ENCODE results near the gene SLC17A9.
A peak's percentile ranks its signal among the peaks of the same experiment; 100 is the strongest.

Gene SLC17A9

DNA sequence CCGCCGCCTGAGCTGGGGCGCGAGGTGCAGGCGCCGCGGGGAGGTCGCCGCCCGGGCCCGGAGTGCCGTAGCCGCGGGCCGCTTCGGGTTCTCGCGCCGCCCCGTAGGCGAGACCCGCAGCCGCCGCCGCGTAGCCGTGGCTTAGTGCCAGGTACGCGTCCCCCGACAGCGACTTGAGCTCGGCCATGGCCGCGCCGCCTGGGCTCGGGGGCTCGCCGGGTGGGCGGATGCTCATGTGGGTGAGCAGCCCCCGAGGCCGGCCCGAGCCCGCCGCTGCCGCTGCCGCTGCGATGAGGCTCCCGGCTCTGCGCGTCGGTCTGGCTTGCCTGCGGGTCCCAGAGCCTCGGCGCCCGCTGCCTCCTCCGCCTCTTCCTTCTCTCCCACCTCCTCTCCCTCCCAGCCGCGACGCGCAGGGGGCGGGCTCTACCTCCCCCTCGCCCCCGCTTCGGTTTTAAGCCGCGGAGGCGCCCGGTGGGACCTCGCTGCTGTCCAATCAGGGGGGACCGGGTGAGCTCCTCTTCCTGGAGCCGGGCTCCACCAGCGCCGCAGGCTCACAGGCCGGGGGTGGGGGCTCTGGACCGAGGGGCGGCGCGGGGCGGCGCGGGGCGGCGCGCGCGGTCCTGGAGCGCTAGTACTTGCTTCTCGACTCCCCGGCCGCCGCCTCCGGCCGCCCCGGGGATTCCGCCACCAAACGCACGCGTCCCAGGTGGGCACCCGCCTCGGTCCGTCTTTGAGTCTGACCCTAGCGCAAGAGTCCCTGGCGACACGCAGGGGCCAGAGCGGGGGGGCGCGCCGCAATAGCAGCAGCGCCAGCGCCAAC is 54.2 kb downstream of the SLC17A9 start, which contains the start of gene BHLHE23:
TSS of gene BHLHE23 (minus strand) at position 425 of the 820 bp plus-strand sequence. CDS start at position 235, 190 bp downstream.
- peak; percentile 18 for DNase-seq

DNA sequence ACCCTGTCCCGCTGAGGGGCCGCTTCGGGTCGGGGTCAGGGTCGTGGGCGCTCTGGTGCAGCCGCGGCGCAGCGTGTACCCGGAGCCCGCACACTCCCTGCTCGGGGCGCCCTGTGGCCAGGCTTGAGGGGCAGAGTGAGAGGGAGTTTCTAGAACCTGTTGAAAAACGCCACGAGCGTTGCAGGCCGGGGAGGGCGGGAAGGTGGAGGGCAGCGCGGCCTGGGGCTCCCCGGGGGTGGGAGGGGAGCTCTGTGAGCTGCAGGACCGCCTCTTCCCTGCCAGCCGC is 54.8 kb downstream of the SLC17A9 start:
- DNase-seq, result no peak

GRCh38 chr20:63007646-63008488 is 55.4 kb downstream of the SLC17A9 start:
- DNase-seq, result no peak

- DNase-seq, result no peak
These were observed 56.1 kb downstream of the SLC17A9 start for GRCh38 chr20:63008541-63009044.

DNA sequence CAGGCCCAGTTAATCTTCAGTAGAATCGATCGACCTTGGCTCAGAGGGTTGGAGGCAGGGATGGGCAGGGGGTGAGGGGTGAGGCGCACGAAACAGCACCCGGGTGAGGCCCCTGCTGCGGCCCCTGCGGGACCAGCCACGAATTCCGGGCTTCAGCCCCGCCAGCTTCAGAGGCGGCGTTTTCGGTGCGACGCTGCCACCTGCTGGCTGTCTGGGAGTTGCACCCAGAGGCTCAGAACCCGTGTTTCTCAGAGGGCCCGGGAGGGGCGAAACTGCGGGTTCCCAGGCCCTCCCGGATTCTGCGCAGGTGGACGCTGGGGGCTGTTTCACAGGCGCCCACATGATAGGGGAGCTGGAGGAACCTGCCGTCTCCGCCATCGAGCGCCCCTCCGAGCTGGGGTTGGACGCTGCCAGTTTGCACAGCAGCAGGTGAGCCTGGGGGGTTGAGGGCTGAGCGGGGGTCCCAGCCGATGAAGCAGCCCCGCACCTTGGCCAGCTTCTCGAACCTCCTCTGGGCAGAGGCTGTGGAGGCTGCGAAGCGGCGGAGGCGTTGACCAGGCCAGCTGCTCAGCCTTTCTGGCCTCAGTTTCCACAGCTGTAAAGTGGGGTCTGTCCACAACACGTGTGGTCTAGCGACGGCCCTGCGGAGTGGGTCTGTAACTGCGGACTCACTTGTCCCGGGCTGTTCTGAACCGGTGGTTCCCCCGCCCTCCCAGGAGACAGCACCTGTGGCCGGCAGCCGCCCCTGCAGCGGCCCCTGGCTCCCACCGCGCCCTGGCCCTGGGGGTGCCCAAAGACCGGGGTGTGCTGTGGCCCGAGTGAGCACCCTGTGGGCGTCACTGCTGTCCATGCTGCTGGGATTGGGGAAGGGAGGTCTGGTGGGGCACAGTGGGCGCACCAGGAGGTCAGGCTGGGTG is 56.8 kb downstream of the SLC17A9 start:
- DNase-seq, result peak; percentile 90

- peak; percentile 75 for DNase-seq
These were observed 57.7 kb downstream of the SLC17A9 start for GRCh38 chr20:63009988-63010769.

DNA sequence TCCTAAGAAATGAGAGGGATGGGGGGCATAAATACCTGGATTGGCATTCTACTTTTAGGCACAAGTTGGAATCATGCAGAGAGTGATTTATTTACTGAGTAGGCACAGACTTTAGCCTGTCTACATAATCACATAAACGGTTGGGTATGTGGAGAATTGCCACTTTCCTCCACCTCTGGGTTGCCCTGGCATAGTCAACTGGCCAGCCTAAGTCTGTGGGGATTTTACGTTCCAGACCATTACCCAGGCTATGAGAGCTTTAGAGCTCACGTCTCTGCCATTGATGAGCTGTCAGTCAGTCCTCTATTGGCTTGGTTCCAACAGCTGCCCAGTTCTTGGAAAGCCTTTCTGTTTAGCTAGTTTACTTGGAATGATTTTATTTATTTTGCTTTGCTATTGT is 59.3 kb downstream of the SLC17A9 start:
- no peak for DNase-seq

- no peak for DNase-seq
These were observed 60.7 kb downstream of the SLC17A9 start for GRCh38 chr20:63013207-63013606.

DNA sequence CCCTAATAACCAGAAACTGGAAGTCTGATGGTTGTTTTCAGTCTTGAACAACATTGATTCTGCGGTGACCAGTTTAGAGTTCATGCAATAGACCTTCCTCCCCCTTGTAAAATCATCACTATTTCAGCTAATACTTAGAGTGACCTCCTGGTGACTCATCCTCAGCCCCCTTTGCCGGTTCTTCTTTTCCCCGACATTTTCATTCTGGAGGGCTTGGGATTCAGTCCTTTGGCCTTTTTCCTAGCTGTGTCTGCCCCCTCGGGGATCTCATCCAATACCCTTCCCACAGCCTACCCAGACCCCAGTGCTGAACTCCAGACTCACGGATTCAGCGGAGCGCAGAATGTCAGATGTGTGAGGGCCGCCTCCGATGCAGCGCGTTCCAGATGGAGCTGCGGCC is 61.8 kb downstream of the SLC17A9 start:
- DNase-seq, result no peak

- DNase-seq, result no peak
These were observed 62.2 kb downstream of the SLC17A9 start for GRCh38 chr20:63014710-63015109.

DNA sequence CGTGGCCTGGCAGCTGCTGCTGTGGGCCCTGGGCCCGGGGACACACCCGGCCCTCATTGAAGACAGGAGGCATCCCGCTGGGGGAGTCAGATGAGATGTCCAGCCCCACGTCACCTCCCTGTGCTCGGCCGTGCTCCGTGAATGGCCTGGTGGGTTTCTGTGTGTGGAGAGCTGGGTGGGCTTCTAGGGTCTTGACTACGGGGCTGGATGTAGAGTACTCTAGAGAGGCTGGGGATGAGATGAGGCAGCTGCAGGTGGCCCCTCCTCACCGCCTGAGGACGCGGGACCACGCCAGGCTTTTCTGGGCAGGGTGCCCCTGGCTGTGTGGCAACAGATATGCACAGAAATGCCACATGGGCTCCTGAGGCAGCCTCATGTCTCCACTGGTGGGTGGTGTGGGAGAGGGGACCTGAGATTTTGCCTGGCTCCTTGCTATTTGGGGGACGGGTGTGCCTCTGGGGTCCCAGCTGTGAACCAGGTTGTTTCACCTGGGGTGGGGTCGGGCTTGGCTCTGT is 62.7 kb downstream of the SLC17A9 start:
- DNase-seq, result no peak

DNA sequence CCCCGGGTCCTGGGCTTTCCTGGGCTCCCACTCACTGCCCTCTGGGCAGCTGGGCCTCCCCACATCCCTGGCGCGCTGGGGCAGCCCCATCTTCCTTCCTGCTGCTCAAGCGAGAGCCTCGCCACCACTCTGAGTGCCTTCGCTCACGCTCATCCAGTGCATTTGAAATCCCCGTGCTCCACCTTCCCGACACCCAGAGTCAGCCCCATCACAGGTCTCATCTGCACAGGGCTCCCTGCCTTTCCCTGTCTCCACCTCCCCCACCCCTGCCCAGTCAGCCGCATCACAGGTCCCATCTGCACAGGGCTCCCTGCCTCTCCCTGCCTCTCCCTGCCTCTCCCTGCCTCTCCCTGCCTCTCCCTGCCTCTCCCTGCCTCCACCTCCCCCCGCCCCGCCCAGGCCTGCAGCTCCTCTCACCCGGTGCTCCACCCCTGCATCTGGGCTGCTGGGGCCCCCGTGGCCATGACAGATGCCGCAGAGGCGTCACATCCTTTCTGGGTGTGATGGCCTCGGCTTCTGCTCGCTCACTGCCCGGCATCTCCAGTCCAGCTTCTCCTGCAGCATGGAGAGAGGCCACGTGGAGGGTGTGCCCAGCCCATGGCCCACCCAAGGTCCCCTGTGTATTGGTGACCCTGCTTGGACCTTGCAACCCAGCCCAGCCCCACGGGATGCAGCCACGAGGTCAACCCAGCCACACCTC is 63.3 kb downstream of the SLC17A9 start:
- DNase-seq, result no peak

DNA sequence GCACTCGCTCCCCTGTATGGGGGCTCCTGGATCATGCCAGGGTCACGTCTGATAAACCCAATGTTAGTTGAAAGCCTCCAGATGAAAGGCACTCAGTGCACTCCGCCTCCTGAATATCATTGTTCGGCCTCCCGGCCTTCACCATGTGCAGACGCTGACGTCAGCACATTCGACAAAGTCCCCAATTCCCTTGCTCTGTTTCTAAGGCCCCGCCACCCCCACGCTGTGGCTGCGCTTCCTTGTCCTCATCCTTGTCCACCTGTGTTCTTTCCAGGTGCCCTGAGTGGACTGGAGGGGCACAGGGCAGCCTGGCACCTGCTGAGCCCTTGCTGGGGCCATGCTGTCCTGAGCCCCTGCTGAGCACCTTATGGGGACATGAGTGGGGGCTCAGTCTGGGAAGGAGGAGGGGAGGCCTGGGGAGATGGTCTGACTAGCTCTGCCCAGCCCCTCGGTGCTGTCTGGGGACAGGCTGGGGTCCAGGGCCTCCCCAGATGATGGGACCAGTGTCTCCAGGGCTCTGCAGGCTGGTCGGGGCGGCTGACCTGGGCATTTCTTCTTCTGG is 64.1 kb downstream of the SLC17A9 start:
- DNase-seq, result no peak

GRCh38 chr20:63017076-63017825 is 64.7 kb downstream of the SLC17A9 start:
- no peak for DNase-seq

- DNase-seq, result no peak
These were observed 65.4 kb downstream of the SLC17A9 start for GRCh38 chr20:63017826-63018411.
